22Rv1 (cell line): ENCODE measurements around the gene LCP2.

ENCODE experiments used
- H3K27ac ChIP-seq: fragments of 450-650 bp; 2 replicates; pipeline ENCODE4 v1.5.1; 2017
- ZFX ChIP-seq: fragments of 450-650 bp; IDR thresholded peaks from 2 replicates; pipeline ENCODE4 v1.6.1; 2017; ENCODE audit warnings: antibody characterized with exemption, borderline replicate concordance
- TF ChIP-seq, protein P1 (sequence below): fragments of 450-650 bp; IDR thresholded peaks from 2 replicates; pipeline ENCODE4 v1.5.1; 2017; ENCODE audit warnings: mild to moderate bottlenecking

LCP2 gene

GRCh38 chr5:170332058-170332457 lies 34.5 kb upstream of the LCP2 start:
- H3K27ac ChIP-seq: no peak overlapping the region
- TF ChIP-seq, protein P1, sequence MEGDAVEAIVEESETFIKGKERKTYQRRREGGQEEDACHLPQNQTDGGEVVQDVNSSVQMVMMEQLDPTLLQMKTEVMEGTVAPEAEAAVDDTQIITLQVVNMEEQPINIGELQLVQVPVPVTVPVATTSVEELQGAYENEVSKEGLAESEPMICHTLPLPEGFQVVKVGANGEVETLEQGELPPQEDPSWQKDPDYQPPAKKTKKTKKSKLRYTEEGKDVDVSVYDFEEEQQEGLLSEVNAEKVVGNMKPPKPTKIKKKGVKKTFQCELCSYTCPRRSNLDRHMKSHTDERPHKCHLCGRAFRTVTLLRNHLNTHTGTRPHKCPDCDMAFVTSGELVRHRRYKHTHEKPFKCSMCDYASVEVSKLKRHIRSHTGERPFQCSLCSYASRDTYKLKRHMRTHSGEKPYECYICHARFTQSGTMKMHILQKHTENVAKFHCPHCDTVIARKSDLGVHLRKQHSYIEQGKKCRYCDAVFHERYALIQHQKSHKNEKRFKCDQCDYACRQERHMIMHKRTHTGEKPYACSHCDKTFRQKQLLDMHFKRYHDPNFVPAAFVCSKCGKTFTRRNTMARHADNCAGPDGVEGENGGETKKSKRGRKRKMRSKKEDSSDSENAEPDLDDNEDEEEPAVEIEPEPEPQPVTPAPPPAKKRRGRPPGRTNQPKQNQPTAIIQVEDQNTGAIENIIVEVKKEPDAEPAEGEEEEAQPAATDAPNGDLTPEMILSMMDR: no peak
- TF ChIP-seq ZFX: no peak

DNA sequence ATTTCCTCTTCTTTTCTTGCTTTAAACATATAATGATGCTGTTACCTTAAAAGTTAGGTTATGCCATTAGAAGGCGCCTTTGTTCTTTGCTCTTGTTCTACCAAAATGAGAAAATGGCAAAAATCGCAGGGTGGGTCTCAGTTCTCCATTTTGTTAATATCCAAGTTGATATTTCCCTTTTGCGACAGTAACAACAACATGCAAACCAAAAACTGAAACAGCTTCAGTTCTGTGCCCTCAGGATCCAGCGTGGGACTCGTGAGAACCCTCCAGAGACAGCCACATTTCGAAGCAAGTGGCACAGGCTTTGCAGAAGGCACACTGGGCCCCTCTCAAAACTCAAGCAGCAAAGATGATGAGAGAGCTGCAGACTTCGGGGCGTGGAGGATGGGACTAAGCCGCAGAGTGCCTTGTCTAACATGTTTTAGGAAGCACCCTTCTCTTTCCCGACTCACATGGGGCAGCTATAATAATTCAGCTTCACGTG lies 33.0 kb upstream of the LCP2 start:
- H3K27ac ChIP-seq: no peak overlapping the region

GRCh38 chr5:170329524-170329923 lies 31.9 kb upstream of the LCP2 start:
- TF ChIP-seq, protein P1: no peak
- no peak for TF ChIP-seq ZFX
- no peak overlapping the region for H3K27ac ChIP-seq

More for the DNA sequence above, 33.0 kb upstream of the LCP2 start:
- TF ChIP-seq, protein P1: no peak
- no peak for TF ChIP-seq ZFX

GRCh38 chr5:170327829-170328228 lies 30.3 kb upstream of the LCP2 start:
- H3K27ac ChIP-seq: no peak overlapping the region
- no peak for TF ChIP-seq ZFX
- TF ChIP-seq, protein P1: no peak

DNA sequence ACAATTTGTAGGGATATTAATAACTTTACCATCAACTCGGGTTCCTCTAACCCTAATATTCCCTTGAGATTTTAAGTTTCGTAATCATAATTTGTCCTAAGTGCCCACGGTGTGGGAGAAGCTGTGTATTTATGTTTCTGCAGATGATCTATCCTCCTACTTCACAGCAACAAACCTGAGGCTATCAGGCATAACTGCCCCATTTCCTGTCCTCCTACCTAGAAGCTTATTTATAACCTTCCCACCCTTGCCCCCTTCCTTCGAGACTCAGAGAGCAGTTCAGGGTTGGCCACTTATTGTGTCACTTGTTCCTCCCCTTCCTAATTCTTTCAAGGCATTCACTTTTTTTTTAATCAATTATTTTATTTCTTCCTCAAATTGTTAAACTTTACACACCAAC lies 29.6 kb upstream of the LCP2 start:
- H3K27ac ChIP-seq: no peak overlapping the region
- TF ChIP-seq, protein P1: no peak
- no peak for TF ChIP-seq ZFX

DNA sequence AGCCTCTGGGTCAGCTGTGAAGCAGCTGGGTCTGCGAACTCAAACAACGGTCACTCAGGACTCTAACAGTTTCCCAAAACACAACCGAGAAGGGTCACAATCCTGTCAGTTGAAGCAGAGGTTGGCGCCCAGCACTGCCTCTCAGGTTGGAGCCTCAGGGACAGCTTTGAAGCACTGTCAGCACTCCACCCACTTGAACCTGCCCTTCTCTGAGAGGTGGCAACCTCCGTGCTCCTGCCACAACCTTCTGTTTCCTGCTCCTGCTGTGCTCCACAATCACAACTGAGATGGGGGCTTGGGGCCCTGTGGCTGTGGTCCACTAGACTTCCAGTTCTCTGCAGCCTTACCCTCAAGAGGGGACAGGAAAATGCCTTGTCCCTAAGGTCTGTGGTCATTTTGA lies 21.7 kb upstream of the LCP2 start:
- no peak overlapping the region for H3K27ac ChIP-seq
- TF ChIP-seq, protein P1: no peak
- no peak for TF ChIP-seq ZFX

GRCh38 chr5:170317499-170317898 lies 19.9 kb upstream of the LCP2 start:
- TF ChIP-seq ZFX: no peak
- TF ChIP-seq, protein P1: no peak
- H3K27ac ChIP-seq: no peak overlapping the region
